Iris pigment epithelial cell (primary cell): Measurements from ENCODE around the gene NUB1.

ENCODE experiments used
- DNase-seq: peaks from one replicate; pipeline ENCODE4 v3.0.0-alpha.2; 2011; ENCODE audit warnings: low read depth

Gene NUB1

DNA sequence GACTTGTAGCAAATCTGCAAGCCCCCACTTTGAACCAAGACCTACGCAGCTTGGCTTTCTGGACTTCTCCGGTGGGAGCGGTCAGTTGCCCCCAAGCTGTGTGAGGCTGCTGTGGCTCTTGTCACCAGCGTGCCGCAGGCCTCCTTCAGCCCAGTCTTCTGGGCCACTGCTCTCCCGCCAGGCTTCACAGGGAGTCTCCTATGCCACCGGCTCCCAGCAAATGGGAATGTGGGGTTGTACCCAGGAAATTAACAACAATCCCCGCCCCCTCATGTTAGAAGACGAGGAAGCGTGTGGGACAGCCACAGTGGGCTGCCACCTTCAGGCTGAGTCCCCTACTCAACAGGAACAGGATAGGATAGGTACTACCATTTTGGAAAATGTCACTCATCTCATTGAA, 64.0 kb downstream of the NUB1 start:
- DNase-seq = no peak

GRCh38 chr7:151406051-151406875, 64.7 kb downstream of the NUB1 start:
- no peak for DNase-seq

- no peak for DNase-seq
Observed at GRCh38 chr7:151406886-151407583, 65.4 kb downstream of the NUB1 start.

GRCh38 chr7:151408498-151408838, 66.9 kb downstream of the NUB1 start:
- DNase-seq = no peak

GRCh38 chr7:151408839-151409666, 67.4 kb downstream of the NUB1 start:
- DNase-seq = peak; percentile 70

- DNase-seq = no peak
Observed at GRCh38 chr7:151409667-151410404, 68.2 kb downstream of the NUB1 start, which contains the start of gene WDR86. TSS of gene WDR86 (minus strand) at chr7:151410038. CDS start at chr7:151409589, 449 bp downstream.

GRCh38 chr7:151410405-151411390, 69.1 kb downstream of the NUB1 start:
- DNase-seq = peak; percentile 37

DNA sequence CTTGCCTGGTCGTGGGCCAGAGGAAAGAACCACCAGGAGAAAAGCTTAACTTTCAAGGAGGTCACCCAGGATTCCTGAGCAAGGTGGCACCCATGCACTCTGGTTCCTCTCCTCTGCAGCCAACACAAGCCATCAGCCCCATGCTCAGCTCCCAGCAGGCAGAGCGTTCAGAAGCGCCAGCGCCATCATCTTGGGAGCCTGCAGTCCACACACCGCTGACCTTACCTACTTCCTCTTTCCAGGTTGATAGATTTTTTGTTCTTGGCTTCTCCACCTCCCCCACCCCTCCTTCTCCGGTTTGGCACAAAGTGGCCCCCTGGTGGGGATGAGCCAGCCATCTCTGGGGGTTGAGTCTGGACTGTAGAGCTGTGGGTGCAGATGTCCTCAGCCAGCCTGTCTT, 69.9 kb downstream of the NUB1 start:
- DNase-seq = no peak

DNA sequence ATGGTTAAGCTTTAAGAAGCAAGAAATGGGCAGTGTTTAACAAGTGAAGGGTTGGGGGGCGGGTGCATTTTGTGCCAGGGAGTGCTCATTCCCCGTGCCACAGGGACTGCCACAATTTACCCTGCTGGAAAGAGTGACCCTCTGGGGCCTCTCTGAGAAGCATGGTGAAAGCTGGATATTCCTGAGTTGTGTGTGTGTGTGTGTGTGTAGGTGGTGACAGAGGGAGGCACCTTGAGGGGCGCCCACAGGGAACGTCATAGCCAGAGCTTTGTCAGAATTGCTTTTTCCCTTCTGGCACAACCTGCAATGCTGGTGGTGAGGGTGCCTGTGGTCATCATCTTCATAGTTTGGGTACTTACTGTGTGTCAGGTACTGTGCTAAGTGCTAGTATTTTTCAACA, 70.7 kb downstream of the NUB1 start:
- no peak for DNase-seq

DNA sequence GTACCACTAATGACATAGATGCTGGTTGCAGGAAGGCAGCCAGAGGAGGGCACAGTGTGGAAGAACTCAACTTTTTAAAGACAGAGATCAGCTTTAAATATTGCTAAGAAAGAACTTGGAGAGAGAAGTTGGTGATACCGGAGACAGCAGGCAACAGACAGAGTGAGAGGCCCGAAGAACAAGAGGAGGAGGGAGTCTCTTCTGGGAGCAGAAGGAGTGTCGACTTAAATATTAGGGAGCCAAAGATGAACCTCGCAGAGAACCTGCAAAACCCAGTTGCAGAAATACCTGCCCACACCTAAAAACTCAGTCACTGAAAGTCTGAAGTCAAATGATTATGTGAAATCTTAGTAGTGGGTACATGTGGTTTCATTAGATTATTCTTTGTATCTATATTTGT, 71.6 kb downstream of the NUB1 start:
- no peak for DNase-seq

- peak; percentile 83 for DNase-seq
Observed at GRCh38 chr7:151415375-151416105, 73.9 kb downstream of the NUB1 start.

DNA sequence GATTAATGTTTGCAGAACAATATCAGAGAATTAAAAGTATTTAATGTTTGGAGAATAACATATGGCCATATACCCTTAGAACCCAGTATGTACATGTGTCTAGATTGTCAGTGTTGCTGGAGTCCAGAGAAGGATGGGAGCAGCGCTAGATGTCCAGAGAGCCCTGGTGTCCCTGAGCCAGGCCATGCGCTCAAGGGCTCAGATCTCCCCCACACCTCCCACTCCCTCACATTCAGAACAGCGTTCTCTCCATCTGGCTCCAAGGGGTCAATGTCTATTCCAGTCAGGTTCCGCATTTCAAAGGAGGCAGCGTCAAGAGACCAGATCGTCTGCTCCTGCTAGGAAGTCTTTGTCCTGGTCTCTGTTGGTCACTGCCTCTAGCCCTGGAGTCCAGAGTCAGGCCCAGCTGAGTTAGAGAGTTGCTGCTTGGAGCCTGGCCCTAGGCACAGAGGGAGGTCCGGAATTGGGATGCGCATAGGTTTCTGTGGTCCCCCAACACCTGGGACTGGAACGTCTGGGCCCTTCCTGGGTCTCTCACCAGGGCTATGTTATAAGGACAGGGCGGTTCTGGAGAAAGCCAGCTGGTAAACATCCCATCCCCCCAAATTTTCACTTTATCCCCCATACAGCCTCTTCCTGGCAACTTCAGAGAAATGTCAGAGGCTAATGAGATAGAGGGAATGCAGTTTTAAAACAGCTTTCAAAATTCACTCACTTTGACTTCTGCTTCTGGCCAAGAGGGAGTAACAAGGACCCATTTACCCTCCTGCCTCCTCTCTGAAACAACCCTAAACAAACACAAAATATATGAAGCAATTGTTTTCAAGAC, 74.7 kb downstream of the NUB1 start:
- no peak for DNase-seq

GRCh38 chr7:151416941-151417315, 75.3 kb downstream of the NUB1 start:
- no peak for DNase-seq

- DNase-seq = no peak
Observed at GRCh38 chr7:151420144-151420543, 78.5 kb downstream of the NUB1 start.

DNA sequence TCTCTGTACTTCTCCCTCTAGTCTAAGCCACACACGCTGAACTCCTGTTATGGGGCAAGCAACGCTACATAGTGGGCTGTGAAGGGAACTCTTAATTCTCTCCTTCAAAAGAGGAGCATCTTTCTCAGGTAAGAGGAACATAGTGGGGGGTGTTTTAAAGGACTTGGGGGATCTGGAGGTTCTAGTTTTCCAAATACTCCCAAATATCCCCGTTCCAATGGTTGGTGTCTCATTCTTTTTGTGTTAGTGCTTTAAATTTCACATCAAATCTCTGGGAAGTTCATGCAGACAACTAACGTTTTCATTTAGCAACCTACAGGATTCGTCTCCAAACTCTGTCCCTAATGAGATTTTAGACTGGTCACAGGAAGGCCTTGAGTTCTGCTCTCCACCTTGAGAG, 80.6 kb downstream of the NUB1 start:
- DNase-seq = no peak

GRCh38 chr7:151423226-151423625, 81.6 kb downstream of the NUB1 start:
- DNase-seq = no peak

DNA sequence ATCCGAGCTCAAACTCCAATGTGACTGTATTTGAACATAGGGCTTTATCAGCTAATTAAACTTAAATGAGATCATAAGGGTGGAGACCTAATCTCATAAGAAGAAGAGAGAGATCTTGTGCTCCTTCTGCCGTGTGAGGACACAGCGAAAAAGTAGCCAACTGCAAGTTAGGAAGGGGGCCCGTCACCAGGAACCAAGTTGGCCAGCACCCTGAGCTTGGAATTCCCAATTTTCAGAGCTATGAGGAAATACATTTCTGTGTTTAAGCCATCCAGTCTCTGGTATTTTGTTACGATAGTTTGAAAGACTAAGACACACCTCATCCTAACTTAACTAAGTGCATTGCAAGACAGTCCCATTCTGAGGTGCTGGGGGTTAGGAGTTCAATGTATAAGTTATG, 82.3 kb downstream of the NUB1 start:
- no peak for DNase-seq

- peak; percentile 80 for DNase-seq
Observed at GRCh38 chr7:151424799-151425198, 83.2 kb downstream of the NUB1 start.
